Small intestine (tissue), 7 donors: Measurements from ENCODE around the gene SAMHD1. TPM values are rescaled to one million over a fixed set of nuclear protein-coding genes. Genes with fewer than 3 reads are reported as not detected.
"Not testable (repeated sequence)": the region's sequence is repeated elsewhere in the genome, so short reads cannot be mapped to it uniquely, and the experiment has no call there.

Source experiments
- DNase-seq, 2 donors: peaks; one replicate each; pipeline versions ENCODE4 v3.0.0 to v3.0.0-alpha.2; 2013
- FAIRE-seq: peaks from 2 replicates; lab custom pipeline; 2012; peaks lifted over from hg19 to GRCh38; lab: Jason Lieb, UNC
- H3K27ac ChIP-seq, 3 donors: one replicate each; pipeline ENCODE4 v1.5.1; 2013; ENCODE audit warnings: low read length in 2 of 3, mild to moderate bottlenecking in 2 of 3, control low read depth in 1 of 3, inconsistent platforms in 1 of 3, low read depth in 1 of 3, moderate library complexity in 1 of 3
- H3K27me3 ChIP-seq, 3 donors: one replicate each; pipeline ENCODE4 v1.6.1; 2013; ENCODE audit warnings: low read length in 3 of 3, inconsistent platforms in 1 of 3; ENCODE audit not compliant: control insufficient read depth in 3 of 3, insufficient read depth in 3 of 3
- H3K36me3 ChIP-seq, 3 donors: one replicate each; pipeline ENCODE4 v1.6.1; 2013; ENCODE audit warnings: low read length in 3 of 3, inconsistent platforms in 1 of 3, low read depth in 1 of 3, mild to moderate bottlenecking in 1 of 3, moderate library complexity in 1 of 3; ENCODE audit not compliant: control insufficient read depth in 3 of 3, insufficient read depth in 2 of 3
- H3K4me1 ChIP-seq, 3 donors: one replicate each; pipeline ENCODE4 v1.6.1; 2013; ENCODE audit warnings: low read length in 2 of 3, inconsistent platforms in 1 of 3, low read depth in 1 of 3, mild to moderate bottlenecking in 1 of 3, moderate library complexity in 1 of 3; ENCODE audit not compliant: control insufficient read depth in 3 of 3, insufficient read depth in 2 of 3
- H3K4me3 ChIP-seq, 3 donors: one replicate each; pipeline ENCODE4 v1.5.1; 2013; ENCODE audit warnings: low read length in 3 of 3, control low read depth in 1 of 3, inconsistent platforms in 1 of 3, low read depth in 1 of 3, mild to moderate bottlenecking in 1 of 3, moderate library complexity in 1 of 3
- H3K9me3 ChIP-seq, 2 donors: one replicate each; pipeline ENCODE4 v1.6.1; 2013; ENCODE audit warnings: low read depth in 1 of 2, low read length in 1 of 2; ENCODE audit not compliant: control insufficient read depth in 2 of 2, insufficient read depth in 1 of 2
- WGBS, 3 donors: extraction: QIAGEN DNeasy Blood & Tissue Kit; methylation state at CpG; one replicate each; pipeline ENCODE4 v1.1.7; 2013; 5-methylcytosine and 5-hydroxymethylcytosine counted together
- polyA plus RNA-seq, 4 donors: library from polyadenylated mRNA; stranded (reverse) in 3 of 4; unstranded in 1 of 4; fragments of 200-250 nt in 3 of 4; fragments of 120-200 nt in 1 of 4; gene quantifications; one replicate each; pipeline versions ENCODE4 v1.2.1 to v1.2.3, GENCODE V29; 2013
- donor health status: healthy with polysubstance abuse.
- donor health status: control.
- donor health status: control.
- donor health status: Bipolar disorder and iron deficiency.
- donor health status: healthy.

SAMHD1 gene
- polyA plus RNA-seq, 4 donors, result 22.8 to 78.8 (median 28.5) TPM

GRCh38 chr20:36847009-36847709, 104.3 kb downstream of the SAMHD1 start:
- H3K4me3 ChIP-seq, result no peak overlapping the region
- 73 to 87% (median 79%) methylated on average over 18 of the region's 18 CpGs for WGBS, 3 donors

DNA sequence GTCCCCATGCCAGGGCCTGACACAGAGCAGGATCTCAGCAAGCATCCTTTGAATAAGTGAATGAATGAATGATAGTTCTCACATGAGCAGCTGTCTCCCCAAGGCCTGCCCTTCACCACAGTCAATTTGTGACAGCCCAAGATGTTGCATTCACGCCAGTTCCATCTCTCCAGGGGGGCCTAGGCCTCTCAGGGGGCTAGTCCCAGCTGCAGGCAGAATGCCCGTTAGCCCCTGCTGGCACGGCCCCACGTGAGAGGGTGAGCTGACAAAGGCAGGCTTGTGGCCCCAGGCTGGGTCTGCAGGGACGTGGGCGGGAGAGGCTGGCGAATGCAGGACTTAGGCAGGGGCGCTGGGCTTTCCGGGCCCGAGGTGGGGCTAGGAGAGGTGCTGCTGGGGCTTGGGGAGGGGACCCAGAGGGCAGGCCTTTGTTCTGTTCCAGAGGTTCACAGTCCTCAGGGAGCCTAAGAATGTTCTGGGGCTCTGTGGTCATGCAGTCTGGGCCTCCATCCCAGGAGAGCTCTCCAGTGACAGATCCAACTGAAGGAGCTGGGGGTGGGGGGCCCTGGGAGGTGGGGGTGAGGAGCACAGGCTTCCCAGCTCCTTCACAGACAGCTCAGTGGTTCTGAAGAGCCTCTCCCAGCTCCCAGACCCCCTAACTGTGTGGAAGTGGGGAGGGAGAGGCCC, 106.1 kb downstream of the SAMHD1 start:
- no peaks in the 10 kb centered on the region for H3K9me3 ChIP-seq
- no peaks in the 10 kb centered on the region for H3K27me3 ChIP-seq
- no peak for FAIRE-seq
- H3K27ac ChIP-seq, result peak overlapping the region in 1 of 3 donors; percentile 49
- DNase-seq, result no peak
- WGBS, 3 donors, result 82 to 91% (median 87%) methylated on average over 10 of the region's 10 CpGs
- H3K4me3 ChIP-seq, result no peak overlapping the region
- peaks cover 0 to 14% (median 5%) of the 10 kb centered on the region in 3 donors for H3K4me1 ChIP-seq
- H3K36me3 ChIP-seq, result peaks cover 0 to 16% (median 0%) of the 10 kb centered on the region in 3 donors

More at GRCh38 chr20:36847009-36847709, 104.3 kb downstream of the SAMHD1 start:
- Histone ChIP-seq H3K36me3 (peaks cover 0 to 16% (median 0%) of the 10 kb centered on the region in 3 donors), H3K27ac (peak overlapping the region in 2 of 3 donors; percentile 84 to 94), H3K4me1 (peaks cover 0 to 14% (median 5%) of the 10 kb centered on the region in 3 donors), H3K27me3 (no peaks in the 10 kb centered on the region), H3K9me3 (peaks cover 0 to 4% of the 10 kb centered on the region in 2 donors)
- DNase-seq (no peak), FAIRE-seq (no peak)

DNA sequence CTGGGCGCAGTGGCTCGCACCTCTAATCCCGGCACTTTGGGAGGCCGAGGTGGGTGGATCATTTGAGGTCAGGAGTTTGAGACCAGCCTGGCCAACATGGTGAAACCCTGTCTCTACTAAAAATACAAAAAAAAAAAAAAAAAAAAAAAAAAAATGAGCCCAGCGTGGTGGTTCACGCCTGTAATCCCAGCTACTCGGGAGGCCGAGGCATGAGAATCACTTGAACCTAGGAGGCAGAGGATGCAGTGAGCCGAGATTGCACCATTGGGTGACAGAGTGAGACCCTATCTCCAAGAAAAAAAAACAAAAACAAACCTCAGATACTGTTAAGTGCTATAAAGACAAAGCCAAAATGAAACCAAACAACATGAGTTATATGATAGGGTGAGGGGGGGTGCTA, 110.5 kb downstream of the SAMHD1 start:
- not testable (repeated sequence) for H3K4me1 ChIP-seq, H3K27me3 ChIP-seq, H3K9me3 ChIP-seq, DNase-seq, FAIRE-seq, H3K4me3 ChIP-seq
- Histone ChIP-seq H3K36me3 (peaks cover 0 to 30% (median 0%) of the 10 kb centered on the region in 3 donors), H3K27ac (peak overlapping the region in 1 of 3 donors; percentile 62)
- 92 to 95% (median 95%) methylated on average over 8 to 9 of the region's 9 CpGs for WGBS, 3 donors

Other genes starting within 250 kb of the SAMHD1 start
- gene NDRG3, start 205.6 kb downstream of the SAMHD1 start, polyA plus RNA-seq, result 10 to 100 TPM; 15.7 to 40.9 (median 25.1) TPM
- gene DSN1, start 177.9 kb downstream of the SAMHD1 start, polyA plus RNA-seq, result 10 to 100 TPM in 3 of 4 donors, 1 to 10 TPM in 1; 8.9 to 15.7 (median 11.6) TPM
- gene TLDC2, start 75.6 kb downstream of the SAMHD1 start, polyA plus RNA-seq, result 10 to 100 TPM; 19.5 to 61.6 (median 32.4) TPM
- gene RBL1, start 144.3 kb upstream of the SAMHD1 start, polyA plus RNA-seq, result 1 to 10 TPM in 3 of 4 donors, under 1 TPM in 1; 0.89 to 5.3 (median 2.1) TPM
- gene RPN2, start 227.6 kb upstream of the SAMHD1 start, polyA plus RNA-seq, result 100 to 1,000 TPM in 2 of 4 donors, 10 to 100 TPM in 2; 32.9 to 208 (median 123) TPM
- 1 to 10 TPM in 1 of 4 donors, under 1 TPM in 3; 0.54 to 3.1 (median 0.73) TPM for gene MROH8, start 227.8 kb upstream of the SAMHD1 start, polyA plus RNA-seq